NCI-H2196 (cell line): Measurements from ENCODE around the gene TM9SF2.
A peak's percentile ranks its signal among the peaks of the same experiment; 100 is the strongest.
"Not testable (repeated sequence)": the region's sequence is repeated elsewhere in the genome, so short reads cannot be mapped to it uniquely, and the experiment has no call there.

Experiments used
- DNase-seq: peaks from one replicate; lab custom pipeline; 2025; ENCODE audit not compliant: unreplicated experiment; lab: John Stamatoyannopoulos, UW

TM9SF2 gene, protein sequence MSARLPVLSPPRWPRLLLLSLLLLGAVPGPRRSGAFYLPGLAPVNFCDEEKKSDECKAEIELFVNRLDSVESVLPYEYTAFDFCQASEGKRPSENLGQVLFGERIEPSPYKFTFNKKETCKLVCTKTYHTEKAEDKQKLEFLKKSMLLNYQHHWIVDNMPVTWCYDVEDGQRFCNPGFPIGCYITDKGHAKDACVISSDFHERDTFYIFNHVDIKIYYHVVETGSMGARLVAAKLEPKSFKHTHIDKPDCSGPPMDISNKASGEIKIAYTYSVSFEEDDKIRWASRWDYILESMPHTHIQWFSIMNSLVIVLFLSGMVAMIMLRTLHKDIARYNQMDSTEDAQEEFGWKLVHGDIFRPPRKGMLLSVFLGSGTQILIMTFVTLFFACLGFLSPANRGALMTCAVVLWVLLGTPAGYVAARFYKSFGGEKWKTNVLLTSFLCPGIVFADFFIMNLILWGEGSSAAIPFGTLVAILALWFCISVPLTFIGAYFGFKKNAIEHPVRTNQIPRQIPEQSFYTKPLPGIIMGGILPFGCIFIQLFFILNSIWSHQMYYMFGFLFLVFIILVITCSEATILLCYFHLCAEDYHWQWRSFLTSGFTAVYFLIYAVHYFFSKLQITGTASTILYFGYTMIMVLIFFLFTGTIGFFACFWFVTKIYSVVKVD

DNA sequence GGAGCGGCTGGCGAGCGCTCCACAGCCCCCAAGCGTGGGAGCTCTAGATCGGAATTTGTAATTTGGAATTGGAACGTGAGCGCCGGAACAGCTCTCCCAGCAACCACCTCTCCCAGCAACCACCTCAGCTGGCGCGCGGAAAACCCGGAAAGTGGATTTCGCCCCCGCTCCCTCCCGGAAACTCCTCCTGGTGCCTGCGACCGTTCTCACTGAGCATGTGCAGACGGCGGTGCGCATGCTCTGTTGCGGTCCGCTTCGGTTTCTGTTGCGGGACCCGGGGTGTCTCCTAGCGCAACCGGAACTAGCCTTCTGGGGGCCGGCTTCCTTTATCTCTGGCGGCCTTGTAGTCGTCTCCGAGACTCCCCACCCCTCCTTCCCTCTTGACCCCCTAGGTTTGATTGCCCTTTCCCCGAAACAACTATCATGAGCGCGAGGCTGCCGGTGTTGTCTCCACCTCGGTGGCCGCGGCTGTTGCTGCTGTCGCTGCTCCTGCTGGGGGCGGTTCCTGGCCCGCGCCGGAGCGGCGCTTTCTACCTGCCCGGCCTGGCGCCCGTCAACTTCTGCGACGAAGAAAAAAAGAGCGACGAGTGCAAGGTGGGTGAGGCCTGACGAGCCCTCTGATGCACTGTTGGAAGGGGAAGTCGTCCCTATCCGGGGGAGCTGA lies at the start of gene TM9SF2:
Gene TM9SF2 (plus strand): TSS at position 289 of the 664 bp plus-strand sequence. CDS start 135 bp downstream, at position 424.
- peak; percentile 81 for DNase-seq

DNA sequence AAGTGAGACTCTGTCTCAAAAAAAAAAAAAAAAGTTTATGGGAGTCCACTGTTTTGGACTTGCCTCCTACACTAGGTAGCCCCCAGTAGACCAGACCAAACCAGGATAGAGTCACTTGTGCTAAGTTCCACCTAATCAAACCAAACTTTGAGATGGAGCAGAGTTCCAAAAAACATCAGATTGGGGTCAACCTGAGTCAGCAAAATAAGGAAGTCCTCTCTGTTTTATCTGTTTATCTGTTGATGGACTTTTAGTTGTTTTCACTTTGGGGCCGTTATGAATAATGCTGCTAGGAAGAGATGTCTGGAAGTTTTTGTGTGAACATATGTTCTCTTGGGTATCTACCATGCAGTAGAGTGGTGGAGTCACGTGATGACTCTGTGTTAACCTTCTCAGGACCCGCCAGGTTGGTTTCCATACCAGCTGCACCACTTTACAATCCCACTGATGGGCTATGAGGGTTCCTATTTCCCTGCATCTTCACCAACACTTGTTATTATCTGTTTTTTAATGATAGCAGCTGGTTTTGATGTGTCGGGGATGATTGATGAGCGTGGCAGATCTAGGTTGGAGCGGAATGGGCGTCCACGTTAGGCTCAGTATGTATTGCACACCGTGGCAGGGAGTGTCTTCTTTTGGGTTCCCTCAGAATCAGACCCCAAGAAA lies 46.6 kb upstream of the TM9SF2 start:
- no peak for DNase-seq

DNA sequence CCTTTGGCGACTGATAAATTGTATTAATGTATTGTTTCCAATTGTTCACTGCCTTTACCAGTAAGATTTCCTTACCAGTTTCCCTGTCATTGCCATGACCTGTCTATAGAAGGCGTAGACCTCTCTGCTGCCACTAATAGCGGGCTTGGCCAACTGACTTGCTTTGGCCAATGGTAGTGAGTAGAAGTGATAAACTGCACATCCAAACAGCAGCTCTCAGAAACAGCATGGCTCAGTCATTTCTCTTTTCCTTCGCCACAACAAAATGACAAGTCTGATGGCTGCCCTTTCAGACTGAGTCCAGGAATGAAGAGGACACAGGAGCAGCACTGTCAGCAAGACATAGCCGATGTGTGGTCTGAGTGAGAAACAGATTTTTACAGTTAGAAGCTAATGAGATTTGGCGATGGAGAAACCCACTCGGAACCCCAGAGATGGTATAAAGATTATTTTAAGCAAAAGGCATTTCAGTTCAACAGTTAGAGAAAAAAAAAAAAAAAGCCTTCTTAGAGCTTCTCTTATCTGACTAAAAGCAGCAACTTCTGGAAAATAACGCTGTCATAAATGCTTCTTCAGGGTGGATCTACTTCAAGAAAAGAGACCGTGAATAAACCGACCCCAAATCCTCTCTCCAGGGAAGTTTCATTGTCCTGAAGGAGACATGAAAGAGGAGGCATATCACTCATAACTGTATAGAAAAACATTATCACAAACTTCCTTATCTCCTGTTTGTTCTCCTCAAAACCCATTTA lies 42.0 kb upstream of the TM9SF2 start:
- DNase-seq = no peak

DNA sequence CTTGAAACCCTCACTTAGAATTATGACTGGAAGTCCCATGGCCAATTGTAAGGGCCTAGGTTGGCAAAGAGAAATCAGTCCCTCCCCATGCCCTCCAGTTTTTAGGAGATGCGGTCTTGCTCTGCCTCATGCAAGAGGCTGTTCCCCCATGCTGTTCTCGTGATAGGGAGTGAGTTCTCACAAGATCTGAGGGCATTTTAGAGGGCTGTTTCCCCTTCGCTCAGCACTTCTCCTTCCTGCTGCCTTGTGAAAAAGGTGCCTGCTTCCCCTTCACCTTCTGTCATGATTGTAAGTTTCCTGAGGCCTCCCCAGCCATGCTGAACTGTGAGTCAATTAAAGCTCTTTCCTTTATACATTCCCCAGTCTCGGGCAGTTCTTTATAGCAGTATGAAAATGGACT lies 40.5 kb upstream of the TM9SF2 start:
- not testable (repeated sequence) for DNase-seq

DNA sequence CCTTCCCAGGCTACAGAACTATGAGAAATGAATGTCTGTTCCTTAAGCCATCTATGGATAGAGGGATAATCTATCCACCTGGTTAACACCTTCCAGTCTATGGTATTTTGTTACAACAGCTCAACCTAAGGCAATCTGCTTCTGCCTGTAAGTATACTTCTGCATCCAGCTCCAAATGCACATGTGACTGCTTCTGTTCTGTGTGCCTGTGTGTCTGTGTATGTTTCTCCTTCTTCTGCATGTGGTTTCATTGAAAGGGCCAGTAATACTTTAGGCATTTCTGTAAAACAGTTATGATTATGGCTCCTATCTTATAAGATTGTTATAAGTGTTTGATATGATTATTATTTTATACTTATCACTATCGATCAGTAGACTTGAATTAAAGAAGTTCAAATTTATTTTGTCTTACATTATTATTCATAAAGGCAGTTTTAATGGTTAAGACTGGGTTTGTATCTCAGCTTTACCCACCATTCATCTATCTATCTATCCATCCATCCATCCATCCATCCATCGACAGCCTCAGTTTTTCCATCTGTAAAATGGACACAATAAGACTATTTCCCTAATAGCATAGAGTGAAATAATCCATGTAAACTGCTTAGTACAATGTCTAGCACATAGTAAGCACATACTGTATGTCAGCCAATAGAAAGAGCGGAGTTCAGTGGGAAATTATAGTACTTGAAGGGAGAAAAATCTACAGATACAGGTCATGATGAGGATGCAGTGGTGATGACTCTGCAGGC lies 37.5 kb upstream of the TM9SF2 start:
- no peak for DNase-seq

DNA sequence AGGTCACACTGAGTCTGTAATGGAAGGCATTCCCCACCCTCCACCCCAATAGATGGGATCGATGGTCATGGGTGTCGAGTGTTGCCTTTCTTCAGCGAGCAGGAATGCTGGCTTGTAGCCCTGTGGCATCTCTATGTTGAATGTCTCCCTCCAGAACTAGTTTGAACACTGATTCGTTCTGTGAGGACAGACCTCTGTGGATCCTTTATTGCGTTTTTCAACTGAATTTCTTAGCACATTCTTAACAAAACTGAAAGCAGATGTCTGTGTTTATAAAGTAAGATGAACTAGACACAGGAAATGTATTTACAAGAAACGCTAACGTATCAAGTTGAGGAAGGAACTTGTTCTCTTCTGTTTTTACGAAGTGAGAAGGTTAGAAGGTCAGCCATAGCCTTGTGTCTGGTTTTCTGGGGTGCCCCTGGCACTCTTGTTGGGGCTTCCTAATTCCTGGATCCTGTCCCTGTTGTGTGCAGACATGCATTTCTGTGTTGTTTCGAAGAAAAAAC lies 36.8 kb upstream of the TM9SF2 start:
- DNase-seq = no peak

DNA sequence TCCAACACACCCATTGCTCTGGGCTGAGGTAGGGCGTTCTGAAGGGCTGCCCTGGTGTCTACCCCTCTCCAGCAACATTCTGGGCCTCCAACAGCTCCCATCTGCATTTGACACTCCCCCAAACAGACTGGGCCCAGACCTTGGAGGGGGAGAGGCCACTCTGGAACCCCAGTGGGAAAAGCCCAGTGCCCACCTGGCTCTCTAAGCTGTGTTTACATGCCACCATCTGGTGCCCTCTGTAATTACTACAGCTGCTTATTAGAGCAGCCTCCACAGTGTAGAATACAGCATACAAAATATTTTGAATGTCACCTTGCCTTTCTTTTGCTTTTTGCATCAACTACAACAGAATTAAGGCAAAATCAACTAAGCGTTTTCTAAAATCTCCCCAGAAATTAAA lies 35.8 kb upstream of the TM9SF2 start:
- no peak for DNase-seq

DNA sequence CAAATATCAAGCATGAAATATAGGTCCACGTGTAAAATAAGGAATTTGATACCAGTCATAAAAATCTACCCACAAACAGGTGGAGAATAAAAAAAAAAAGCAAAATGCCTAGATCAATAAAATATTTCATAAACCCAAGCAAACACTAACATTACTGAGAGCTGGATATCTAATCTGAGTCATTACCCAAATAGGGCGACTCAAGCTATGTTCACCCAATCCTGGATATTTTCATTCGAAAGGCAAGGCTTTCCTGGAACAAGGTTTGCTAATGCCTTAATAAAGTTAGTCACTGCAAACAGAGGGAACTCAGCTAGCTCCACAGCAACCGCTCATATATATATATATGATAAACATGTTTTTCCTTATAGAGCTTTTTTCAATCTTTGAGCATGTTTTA lies 33.5 kb upstream of the TM9SF2 start:
- DNase-seq = no peak

DNA sequence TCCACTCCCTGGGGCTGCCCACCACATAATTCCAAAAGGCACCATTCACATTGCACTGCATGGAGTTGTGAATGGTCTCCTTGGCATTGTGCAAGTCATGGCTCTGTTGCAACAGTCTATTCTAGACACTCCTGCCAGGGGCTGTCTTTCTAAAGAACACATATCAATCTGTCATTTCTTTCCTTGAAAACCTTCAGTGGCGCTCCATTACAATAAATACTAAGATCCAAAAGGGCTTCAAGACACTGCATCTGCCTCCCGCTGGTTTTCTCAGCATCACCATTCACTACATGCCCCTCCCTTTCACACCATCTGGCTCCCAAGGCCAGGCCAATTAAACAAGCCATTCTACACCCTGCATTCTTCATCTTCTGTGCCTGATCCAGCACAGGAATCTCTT lies 32.2 kb upstream of the TM9SF2 start:
- DNase-seq = no peak

DNA sequence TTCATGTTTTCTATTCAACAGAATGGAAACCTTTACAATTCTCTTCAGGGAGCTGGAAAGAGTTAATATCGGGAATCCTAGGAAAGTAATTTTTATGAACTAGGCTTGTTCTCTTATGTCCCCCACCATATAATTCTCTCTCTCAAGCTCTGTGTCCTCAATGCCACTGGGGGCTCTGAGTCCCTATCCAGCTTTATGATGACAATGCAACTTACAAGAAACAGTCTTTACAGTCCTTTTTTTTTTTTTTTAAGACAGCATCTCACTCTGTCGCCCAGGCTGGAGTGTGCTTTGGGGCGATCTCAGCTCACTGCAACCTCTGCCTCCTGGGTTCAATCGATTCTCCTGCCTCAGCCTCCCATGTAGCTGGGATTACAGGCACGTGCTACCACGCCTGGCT lies 31.2 kb upstream of the TM9SF2 start:
- DNase-seq = no peak

DNA sequence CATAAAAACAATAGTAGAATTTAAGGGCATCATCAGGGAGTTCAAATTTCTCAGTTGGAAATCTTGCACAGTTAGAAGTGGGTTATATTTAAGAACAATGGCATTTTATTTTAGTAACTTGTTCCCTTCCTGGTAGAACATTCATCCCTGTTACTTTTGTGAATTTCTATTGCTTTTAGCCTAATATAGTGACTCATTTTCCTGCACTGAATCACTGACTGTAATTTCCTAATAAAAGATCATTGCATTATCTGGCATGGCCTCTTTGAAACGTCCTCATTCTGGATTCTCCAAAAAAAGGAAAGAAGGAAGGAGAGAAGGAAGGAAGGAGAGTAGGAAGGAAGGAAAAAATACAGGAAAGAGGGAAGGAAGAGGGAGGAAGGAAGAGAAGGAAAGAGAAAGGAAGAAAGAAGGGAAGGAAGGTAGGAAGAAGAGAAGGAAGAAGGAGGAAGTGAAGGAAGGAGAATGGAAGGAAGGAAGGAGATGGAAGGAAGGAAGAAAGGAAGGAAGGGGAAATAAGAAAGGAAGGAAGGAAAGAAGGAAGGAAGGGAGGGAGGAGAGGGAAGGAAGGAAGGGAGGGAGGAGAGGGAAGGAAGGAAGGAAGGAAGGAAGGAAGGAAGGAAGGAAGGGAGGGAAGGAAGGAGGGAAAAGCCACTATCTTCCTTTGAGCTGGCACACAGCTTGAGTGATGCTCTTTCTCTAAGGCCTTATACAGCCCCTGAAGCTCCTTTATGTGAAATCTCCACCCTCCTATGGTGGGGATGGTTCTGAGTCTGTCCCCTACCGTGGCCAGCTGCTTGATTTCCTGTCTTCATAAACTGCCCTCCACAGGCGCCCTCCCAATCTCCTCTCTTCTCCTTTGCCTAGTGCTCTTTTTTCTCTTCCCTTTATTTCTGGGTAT lies 29.8 kb upstream of the TM9SF2 start:
- DNase-seq = no peak

DNA sequence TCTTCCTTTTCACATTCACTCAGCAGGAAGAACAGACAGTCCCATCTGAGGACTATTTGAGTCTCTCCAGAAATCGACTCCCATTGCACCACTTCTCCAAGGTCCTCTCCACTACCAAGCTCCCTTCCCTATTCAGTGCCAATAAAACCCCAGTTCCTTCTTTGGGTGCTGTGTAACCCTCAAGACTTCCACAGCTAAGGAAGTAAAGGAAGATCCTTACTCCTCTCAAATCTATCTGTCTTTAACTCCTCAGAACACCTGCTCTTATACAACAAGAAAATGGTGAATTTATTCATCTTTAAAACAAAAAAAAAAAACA lies 29.2 kb upstream of the TM9SF2 start:
- DNase-seq = no peak

DNA sequence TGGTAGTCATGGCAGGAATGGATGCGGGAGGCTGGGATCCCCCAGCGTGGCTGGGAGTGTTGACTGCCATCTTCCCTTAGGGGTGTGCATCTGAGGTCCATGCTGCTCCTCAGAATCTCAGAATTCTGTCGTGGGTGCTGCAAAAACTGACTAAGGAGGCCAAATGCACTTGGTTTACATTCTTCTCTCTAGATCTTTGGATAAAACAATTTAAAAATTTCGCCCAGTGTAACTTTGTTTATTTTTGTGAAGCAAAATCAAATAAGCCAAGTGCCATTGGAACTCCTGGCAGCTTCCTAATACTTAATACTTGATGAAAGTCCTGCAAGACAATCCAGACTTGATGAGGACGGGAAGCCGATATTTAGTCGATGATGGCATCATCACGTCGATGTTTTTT lies 27.8 kb upstream of the TM9SF2 start:
- DNase-seq = no peak

DNA sequence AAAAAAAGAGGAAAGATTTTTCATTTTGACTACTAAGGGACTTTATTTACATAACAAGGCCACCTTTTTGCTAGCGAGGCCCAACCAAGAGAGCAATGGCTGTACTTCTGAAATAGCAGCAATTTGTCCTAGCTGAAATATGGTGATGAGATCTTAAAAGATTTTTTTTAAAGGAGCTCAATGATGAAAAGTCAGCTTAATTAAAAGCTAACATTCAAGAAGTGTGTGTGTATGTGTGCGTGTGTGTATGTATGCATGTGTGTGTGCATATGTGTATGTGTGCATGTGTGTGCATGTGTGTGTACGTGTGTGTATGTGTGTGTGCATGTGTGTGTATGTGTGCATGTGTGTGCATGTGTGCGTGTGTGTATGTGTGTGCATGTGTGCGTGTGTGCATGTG lies 24.6 kb upstream of the TM9SF2 start:
- DNase-seq = no peak

DNA sequence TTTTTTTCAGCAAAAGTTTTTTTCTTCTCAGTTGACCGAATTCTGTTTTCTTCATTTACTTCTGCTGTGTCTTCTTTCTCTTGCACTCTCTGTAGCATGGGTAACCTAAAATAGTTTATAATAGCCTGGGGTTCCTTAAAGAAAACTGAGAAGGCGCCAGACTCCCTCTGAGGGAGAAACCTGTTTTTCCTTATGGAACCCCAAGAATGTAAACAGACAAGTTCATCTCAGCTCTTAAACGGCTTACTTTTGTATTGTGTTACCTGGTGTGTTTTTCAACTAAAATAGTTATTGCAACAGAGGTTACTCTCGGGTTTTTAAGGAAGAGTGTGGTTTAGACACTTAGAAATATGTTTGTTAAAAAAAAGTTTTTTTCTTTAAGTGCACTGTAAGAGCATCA lies 23.8 kb upstream of the TM9SF2 start:
- DNase-seq = no peak

DNA sequence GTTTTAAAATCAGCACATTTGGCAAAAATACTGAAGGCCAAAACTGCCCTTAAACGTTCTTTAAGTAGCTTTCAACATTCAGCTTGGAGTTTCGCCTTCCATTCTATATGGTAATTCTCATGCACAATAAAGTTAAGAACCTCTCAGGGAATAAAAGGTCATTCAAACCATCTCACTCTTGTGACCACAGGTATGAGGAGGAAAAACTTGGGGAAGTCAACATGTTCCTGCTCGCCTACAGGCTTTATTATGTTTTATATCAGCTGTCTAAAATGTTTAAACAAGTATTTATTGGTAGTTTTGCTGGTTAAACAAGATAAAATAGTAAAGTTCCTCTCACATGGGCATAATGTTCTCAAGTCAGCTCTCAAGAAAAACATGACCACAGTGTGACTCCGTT lies 19.9 kb upstream of the TM9SF2 start:
- no peak for DNase-seq

DNA sequence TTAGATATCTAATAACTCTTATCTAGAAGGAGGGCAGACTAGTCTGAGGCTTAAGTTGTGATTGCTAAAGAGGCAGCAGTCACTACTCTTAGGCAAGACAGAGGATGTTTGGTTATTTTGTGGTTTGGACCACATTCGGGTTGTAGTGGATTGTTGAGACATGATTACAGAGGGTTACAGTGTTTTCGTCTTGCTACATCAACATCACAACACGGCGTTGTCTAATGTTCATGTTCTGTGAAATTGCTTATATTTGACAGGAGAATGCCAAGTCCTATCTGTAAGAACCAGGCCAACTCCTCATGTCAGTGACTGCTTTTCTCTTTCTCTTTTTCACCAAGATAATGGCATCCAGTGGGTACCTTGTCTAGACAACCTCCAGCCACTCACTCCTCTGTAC lies 16.8 kb upstream of the TM9SF2 start:
- DNase-seq = no peak

DNA sequence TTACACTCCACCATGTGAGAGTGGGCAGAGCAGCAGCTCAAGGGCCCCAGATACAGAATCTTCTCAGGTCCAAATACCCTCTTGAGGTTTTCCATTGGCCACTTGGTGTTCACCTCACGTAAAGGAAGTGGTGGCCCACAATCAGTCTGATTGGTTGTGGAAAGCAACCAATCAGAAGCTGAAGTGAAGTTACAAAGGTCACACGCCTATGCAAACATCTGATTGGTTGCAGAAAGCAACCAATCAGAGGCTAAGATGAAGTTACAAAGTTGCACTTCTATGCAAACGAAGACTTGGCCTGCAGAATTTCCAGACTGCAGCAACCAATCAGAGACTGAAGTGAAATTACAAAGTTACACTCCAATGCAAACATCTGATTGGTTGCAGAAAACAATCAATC lies 14.3 kb upstream of the TM9SF2 start:
- DNase-seq = no peak

DNA sequence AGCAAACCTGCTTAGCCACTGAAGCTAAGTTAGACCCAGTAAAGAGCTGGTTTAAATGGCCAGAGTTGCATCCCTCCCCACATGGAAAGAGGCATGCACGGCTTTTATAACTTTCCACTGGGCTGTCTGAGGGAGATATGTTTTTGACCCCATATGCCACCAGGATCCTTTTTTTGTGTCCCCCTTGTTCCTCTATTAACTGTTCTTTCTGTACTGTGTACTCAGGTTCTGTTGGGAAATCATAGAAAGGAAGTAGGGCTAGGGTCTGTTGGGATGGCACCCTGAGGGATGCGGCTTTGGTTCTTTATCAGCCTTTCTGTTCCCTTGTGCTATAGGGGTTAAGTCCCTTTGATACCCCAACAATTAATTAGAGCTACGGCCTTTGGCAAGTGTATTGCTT lies 12.2 kb upstream of the TM9SF2 start:
- DNase-seq = no peak
